GM18907 (cell line): ENCODE results near the gene ERMARD.

Experiments used
- ATAC-seq: cut with Tn5 transposase; IDR thresholded peaks from one replicate; pipeline ENCODE4 v1.9.1; 2021; ENCODE audit warnings: mild to moderate bottlenecking, moderate library complexity; ENCODE audit not compliant: unreplicated experiment

The ERMARD gene

DNA sequence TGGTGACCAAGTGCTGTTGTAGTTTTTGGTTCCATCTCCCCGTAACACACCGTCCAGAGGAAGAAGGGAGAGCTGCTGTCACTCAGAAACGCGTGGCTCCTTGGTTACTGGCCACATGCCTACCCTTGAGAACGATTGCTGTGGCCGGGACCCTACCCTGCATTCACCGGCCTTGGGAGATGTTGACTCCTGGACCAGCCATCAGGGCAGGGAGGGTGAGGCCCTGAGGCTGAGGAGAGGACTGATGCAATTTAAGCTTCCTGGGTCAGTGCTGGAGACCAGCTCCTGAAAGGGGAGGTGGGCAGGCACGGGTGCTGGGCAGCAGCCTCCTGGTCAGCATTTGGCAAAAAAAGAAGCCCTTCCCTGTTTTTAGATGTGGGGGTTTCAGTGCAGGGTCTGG, 31.5 kb downstream of the ERMARD start:
- no peak for ATAC-seq

GRCh38 chr6:169783401-169783800, 32.0 kb downstream of the ERMARD start:
- ATAC-seq: no peak

DNA sequence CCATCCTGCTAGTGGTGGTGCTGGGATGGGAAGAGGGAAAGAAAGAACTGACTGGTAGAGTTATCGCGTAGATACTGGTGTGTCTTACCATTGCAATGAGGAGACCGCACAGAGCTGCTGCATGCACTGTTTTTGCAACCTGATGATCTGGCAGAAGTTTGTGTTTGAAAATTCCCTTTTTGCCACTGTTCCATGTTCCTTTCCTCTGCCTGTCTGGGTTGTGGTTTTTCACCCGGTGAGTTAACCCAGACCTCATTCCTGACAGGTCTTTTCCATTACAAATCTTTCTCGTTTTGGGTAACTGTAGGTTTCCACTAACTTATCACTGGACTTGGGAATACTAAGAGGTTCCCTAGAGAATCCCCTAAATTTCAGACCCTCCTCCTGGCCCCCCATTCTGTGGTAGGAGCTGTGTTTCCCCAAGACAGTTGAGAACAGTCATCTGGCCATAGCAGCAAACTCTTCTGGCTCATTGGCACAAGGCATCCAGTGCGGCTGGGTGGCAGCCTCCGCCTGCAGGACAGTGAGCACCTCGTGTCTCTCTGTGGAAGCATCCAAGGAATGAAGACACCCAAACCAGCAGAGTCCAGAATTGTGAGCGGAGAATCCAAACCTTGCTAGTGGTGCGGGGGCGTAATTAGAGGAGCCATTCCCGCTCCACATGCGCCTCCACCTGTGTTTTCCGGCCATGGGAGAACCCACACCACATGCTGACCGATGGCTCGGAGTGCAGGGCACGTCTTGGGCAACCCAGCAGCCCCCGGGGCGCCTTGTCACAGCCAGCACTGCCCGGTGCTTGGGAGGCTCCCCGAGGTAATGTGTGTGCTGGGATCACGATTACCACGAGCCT, 32.8 kb downstream of the ERMARD start:
- ATAC-seq: no peak

DNA sequence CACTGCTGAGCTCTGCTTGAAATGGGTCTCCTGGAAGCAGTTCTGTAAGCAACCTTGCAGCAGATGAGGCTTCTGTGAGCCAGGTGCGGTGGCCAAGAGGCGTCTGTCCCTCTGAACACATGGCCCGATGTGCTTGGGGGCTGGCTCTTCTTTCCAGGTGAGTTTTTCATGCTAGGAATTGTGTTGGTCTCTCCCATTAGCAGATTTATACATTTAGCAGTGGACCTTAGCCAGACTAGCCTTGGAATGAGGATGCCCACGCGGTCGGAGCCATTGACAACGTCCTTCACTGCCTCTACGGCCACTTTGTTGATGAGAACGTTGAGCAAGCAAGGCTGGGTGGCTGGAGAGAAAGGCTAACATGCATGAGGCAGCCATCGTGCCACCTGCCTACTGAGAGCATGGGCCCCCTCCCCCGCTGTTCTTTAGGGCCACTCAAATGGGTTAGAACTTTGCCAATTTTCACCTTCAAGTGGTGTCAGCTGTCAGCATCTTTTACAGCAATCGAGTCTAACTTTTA, 33.5 kb downstream of the ERMARD start:
- no peak for ATAC-seq

DNA sequence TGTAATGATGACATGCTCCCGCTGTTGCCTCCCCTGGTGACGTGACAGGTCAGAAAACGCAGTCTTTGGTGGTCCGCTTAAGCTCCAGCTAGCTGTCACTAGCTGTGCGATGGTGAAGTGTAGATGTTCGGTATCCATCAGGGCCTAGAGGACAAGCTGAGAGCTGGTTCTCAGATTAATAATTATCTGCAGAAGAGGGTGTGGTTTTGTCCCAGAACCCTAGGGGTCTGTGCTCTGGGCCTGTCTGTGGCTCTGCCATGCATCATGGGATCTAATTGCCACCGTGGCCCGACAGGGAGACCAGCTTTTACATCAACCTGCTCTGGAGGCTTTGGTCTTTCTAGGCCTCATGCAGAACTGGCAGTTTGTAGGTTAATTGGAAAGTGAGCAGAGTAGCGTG, 34.1 kb downstream of the ERMARD start:
- no peak for ATAC-seq

DNA sequence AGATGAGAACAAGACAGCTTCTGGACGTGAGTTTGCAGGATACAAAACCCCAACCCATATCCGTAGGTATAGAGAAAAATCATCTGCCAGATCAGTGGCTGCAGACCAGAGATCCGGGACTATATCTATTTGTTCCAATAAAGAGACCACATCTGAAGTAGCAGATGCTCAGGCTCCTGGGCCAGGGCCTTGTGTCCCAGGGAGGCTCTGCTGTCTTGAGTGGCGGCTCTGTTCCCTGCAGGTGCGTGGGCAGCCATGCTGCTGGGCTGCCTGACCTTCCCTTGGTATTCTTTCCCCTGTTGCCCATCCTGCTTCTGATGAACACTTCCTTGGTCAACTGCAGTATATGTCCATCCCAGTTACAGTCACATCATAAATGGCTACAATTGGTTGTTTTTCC, 34.9 kb downstream of the ERMARD start:
- ATAC-seq: no peak

- no peak for ATAC-seq
Measured at GRCh38 chr6:169787797-169788196, 36.4 kb downstream of the ERMARD start.

- no peak for ATAC-seq
Measured at GRCh38 chr6:169788809-169789145, 37.4 kb downstream of the ERMARD start.

GRCh38 chr6:169789146-169789943, 37.9 kb downstream of the ERMARD start:
- no peak for ATAC-seq

DNA sequence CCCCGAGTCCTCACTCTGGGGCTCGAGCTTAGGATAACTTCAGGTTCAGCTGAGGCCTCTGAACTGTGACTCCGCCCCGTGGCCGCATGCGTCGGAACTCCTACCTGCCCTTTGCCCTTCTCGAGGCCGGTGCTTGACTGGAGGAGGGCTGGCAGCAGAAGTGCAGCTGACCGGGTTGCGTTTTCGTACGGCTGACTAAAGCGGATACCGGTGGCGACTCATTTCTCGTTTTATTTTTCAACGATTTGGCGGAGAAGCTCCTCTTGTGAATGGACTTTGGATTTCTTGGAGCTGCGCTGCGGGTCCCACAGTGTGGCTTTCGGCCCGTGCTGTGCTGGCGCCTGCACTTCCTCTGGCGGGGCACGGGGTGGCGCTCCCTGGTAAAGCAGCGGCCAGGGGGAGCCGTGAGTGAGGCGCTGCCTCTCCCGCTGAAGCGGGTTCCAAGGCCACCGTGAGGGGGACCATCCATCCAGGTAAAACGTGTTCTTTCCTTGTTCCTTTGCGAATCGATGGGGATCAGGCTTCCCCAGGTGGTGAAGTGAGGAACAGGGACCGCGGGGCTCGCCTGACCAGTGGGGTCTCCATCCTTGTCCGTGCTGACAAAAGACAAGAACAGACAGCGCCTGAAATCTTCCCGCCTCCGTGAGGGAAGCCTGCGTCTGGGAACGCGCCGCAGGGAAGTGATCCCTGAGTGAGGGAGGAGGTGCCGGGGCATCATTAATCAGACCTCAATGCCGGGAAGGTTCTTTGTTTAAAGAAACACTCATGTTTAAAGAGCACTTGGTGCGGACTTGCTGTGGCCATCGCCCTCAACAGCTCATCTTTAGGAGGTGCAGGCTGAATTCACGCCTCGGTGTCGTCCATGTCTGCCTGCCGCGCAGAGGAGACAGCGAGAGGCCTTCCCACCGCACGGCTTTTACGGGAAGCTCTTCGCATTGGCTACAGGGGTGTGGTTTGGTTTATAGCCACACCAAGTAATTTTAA, 38.8 kb downstream of the ERMARD start:
- ATAC-seq: peak; percentile 97

GRCh38 chr6:169791721-169792131, 40.3 kb downstream of the ERMARD start:
- no peak for ATAC-seq

DNA sequence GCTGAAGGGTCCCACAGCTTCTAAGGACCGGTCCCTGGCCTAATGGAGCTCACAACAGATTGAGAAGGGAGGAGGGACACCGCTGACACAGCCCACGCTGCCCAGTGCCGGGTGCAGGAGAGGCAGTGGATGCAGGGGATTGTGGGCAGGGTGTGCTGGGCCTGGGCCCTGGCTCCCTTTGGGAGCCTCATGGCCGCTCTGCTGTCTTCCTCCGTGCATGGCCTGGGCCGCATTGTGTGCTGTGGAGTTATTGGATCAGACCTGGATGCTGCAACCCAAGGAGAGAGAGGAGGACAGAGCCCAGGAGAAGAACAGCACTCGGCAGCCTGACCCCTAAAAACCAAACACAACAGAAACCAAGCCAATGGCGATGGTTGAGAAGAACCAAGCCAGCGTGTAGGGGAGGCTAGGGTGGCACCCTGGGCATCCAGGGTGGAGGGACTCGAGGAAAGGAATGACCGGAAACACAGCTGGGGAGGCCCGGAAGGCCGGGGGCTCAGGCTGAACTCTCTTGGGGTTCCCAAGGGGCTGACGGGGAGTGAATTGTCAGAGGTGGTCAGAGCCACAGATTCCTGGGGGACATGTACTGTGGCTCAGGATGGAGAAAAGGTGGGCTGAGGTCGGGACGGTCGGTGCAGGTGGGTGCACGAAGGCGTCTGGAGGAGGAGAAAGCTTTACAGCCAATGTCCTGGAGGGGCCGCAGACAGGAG, 41.0 kb downstream of the ERMARD start:
- no peak for ATAC-seq

GRCh38 chr6:169793408-169793807, 42.0 kb downstream of the ERMARD start:
- ATAC-seq: no peak

- ATAC-seq: no peak
Measured at GRCh38 chr6:169794317-169795055, 43.1 kb downstream of the ERMARD start.

DNA sequence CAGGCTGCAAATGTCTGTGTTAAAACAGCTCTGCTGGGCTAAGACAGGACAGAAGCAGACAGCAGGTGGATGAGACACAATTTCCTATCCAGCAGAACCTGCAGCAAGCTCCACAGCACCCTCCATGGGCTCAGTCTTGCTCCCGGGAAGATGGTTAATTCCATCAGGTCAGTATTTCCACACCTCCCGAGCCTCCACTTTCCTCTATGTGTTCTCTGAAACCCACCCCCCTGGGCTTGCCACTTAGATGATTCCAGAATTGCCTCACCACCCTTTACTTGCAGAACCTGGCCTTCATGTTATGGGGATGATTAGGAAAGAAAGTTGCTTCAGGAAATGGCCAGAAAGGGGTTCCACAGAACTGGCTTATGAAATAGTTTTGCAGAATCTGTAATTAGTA, 43.8 kb downstream of the ERMARD start:
- ATAC-seq: no peak

- ATAC-seq: no peak
Measured at GRCh38 chr6:169798764-169799473, 47.5 kb downstream of the ERMARD start.

DNA sequence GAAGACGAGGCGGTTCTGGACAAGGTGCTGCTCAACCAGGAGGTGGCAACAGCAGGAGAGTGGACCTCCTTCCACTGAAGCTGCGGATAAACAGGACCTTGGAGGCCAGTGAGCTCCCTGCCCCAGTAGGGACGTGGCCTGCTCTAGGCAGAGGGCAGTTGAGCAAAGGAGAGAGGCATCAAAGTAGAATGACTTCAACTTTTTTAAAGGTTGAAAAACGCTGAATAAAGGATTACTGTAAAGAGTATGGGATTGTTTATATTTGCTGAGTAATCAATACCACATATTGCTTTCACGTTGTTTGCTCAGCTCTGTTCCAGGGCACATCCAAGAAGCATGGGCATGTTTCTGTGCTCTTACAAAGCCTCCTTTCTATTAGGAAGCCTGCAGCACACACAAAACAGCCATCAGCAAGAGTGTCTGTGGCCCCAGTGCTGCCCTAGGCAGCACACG, 48.1 kb downstream of the ERMARD start:
- ATAC-seq: no peak

DNA sequence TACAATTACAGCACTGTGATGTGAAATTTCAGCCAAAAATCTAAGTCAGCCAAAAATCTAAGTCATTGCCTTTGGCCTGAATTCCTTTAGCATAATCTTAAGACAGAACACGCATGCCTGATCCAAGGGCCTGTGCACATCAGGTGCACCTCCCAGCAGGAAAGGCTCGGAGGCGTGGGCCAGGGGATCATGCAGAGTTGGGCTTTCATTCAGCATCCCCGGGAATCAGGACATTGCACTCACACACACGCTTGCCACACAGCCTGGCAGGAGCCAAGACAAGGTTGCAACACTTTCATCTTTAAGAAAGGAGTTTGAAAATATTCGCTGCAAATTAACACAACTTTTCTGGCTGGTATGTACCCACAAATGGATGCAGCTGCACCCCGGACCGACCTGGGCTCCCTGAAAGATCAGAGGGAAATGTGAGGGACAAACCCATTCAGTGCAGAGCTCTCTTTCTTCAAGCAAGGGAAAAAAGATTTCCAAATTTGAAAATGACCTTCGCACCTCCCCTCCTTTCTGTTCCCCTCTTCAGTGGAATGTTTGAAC, 48.8 kb downstream of the ERMARD start:
- no peak for ATAC-seq
